Spleen (tissue), 7 donors: Measurements from ENCODE around the gene AFAP1L2.

Experiments
- CTCF ChIP-seq, 11 experiments: fragments of 200-600 bp in 7 of 11; fragments of 450-650 bp in 4 of 11; sonication (generic) in 4 of 11; IDR thresholded peaks in 8 of 11; conservative IDR thresholded peaks in 3 of 11; 1 replicate in 7 of 11; 2 replicates in 4 of 11; pipeline versions ENCODE4 v1.4.0 to v1.8.0; 2016 to 2021; ENCODE audit warnings: antibody characterized with exemption in 11 of 11, inconsistent platforms in 4 of 11, mild to moderate bottlenecking in 1 of 11
- POLR2AphosphoS5 ChIP-seq, 3 donors: sonication (generic); formaldehyde crosslinking; IDR thresholded peaks; one replicate each; pipeline ENCODE4 v1.5.1; 2017; ENCODE audit warnings: antibody characterized with exemption in 3 of 3
- donor health status: DM: no; HTN: no; CAD: no; lungs with moderate emphysema.
- donor health status: DM: no; HTN: no; CAD: no.
- donor health status: DM: no; HTN: no; CAD: no.

DNA sequence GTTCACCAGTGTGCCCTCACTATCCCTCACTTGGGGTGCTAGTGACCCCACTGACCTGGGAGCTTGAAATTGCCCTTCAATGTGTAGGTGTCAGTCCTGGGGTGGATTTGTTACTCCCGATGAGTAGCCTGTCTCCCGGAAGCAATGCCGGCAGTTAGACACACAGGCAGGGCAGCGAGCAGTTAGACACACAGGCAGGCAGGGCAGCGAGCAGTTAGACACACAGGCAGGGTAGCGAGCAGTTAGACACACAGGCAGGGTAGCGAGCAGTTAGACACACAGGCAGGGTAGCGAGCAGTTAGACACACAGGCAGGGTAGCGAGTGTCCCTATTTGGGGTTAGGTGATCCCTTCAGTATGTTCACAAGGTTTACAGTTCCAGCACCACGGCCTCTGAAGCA lies 121.2 kb downstream of the AFAP1L2 start:
- no peak for TF ChIP-seq POLR2AphosphoS5 (IDR thresholded peaks at IDR 0.05)
- TF ChIP-seq CTCF (IDR thresholded peaks at IDR 0.05 in 8 of 11, conservative IDR thresholded peaks at IDR 0.05 in 3 of 11) = no peak
